Measurements from ENCODE around the gene CHRM1.
"Not testable (repeated sequence)": the region's sequence is repeated elsewhere in the genome, so short reads cannot be mapped to it uniquely, and the experiment has no call there.

CHRM1 gene

GRCh38 chr11:62863687-62864335 lies 57.4 kb downstream of the CHRM1 start:
- no peak for DNase-seq (ENCODE audit: low spot score)
- in situ Hi-C loops (cut with MboI; ENCODE audit: low pct_unique_long_range_greater_than_20kb, low sequenced_read_pairs, unreplicated experiment), result loop anchor here (25.0 kb wide), 1 partner anchor 452 kb away; the partner anchor contains the start of gene SCGB1A1
- no peak for TF ChIP-seq CTCF (IDR thresholded peaks at IDR 0.05; ENCODE audit: extremely low read depth, insufficient read depth, missing control alignments)

- in situ Hi-C loops (cut with MboI; ENCODE audit: low pct_unique_long_range_greater_than_20kb, low sequenced_read_pairs, unreplicated experiment), result loop anchor here (25.0 kb wide), 1 partner anchor 449 kb away; the partner anchor contains the start of gene SCGB1A1
- not testable (repeated sequence) for DNase-seq (ENCODE audit: low spot score)
Measured at GRCh38 chr11:62861564-62862192, 59.5 kb downstream of the CHRM1 start.

DNA sequence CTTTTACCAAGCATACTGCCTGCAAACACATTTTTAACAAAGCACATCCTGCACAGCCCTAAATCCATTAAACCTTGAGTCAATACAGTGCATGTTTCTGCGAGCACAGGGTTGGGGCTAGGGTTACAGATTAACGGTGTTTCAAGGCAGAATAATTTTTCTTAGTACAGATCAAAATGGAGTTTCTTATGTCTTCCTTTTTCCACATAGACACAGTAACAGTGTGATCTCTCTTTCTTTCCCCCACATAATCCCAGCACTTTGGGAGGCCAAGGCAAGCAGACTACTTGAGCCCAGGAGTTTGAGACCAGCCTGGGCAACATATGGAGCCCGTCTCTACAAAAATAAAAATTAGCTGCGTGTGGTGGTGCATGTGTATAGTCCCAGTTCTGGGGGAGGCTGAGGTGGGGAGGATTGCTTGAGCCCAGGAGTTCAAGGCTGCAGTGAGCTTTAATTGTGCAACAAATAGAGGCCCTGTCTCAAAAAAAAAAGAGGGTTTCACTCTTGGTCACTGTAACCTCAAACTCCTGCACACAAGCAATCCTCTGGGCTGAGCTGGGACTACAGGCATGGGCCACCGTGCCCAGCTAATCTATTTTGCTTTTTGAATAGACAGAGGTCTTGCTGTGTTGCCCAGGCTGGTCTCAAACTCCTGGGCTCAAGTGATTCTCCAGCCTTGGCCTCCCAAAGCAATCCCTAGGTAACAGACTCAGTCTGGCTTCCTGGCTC lies 60.2 kb downstream of the CHRM1 start:
- in situ Hi-C loops (cut with MboI; ENCODE audit: low pct_unique_long_range_greater_than_20kb, low sequenced_read_pairs, unreplicated experiment), result loop anchor here (25.0 kb wide), 1 partner anchor 449 kb away; the partner anchor contains the start of gene SCGB1A1
- no peak for TF ChIP-seq CTCF (IDR thresholded peaks at IDR 0.05; ENCODE audit: extremely low read depth, insufficient read depth, missing control alignments)
- no peak for DNase-seq (ENCODE audit: low spot score)

DNA sequence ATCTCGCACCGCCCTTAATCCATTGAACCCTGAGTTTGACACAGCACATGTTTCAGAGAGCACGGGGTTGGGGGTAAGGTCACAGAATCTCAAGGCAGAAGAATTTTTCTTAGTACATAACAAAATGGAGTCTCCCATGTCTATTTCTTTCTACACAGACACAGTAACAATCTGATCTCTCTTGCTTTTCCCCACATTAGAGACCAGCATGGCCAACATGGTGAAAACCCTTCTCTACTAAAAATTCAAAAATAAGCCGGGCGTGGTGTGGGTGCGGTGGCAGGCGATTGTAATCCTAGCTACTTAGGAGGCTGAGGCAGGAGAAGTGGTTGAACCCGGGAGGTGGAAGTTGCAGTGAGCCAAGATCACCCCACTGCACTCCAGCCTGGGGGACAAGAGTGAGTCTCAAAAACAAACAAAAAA lies 61.9 kb downstream of the CHRM1 start:
- not testable (repeated sequence) for DNase-seq (ENCODE audit: low spot score)
- in situ Hi-C loops (cut with MboI; ENCODE audit: low pct_unique_long_range_greater_than_20kb, low sequenced_read_pairs, unreplicated experiment), result loop anchor here (25.0 kb wide), 1 partner anchor 447 kb away; the partner anchor contains the start of gene SCGB1A1
